GM21360 (cell line): ENCODE measurements around the gene KDM2A.

ENCODE experiments used
- ATAC-seq: cut with Tn5 transposase; IDR thresholded peaks from one replicate; pipeline ENCODE4 v1.9.1; 2021; ENCODE audit warnings: mild to moderate bottlenecking, moderate library complexity; ENCODE audit not compliant: unreplicated experiment

KDM2A gene

GRCh38 chr11:67300256-67300755, 181.2 kb downstream of the KDM2A start:
- no peak for ATAC-seq

DNA sequence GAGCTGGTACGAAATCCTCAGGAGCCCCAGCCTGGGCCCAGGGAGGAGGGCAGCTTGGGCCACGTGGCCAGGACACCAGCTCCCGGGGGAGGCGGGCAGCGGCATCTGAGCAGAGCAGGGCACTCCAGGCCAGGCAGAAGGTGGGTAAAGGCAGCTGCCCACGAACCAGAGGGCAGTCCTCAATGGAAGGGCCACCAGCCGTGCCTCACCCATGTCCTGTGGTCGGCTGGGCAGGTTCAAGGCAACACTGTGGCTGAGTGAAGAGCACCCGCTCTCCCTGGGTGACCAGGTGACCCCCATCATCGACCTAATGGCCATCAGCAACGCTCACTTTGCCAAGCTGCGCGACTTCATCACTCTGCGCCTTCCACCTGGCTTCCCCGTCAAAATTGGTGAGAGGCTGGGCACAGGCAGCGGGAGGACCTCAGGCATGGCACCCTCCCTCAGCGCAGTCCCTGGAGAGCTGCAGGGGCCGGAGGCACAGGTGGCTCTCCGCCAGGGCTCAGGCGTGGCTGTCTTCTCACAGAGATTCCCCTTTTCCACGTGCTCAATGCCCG, 181.8 kb downstream of the KDM2A start:
- no peak for ATAC-seq

GRCh38 chr11:67301313-67301921, 182.4 kb downstream of the KDM2A start:
- ATAC-seq, result no peak

DNA sequence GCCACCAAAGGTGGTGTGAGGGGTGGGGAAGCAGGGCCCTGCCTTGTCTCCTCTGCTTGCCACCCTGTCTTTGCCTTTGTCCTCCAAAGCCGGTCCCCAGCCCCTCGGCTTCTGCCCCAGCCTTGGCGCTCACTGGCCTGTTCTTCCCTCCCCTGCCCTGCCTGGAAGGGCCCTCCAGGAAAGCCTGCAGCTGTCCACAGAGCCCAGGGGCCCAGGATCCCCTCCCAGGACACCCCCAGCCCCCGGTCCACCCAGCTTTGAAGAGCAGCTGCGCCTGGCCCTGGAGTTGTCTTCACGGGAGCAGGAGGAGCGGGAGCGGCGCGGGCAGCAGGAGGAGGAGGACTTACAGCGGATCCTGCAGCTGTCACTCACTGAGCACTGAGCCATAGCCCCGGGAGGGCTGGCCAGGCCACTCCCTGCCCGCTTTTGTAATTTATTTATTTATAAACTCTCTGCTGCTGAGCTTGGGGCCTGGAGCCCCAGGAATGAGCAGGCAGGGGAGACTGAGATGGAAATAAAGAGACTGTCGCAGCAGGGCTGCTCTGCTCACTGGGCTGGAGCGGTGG, 183.0 kb downstream of the KDM2A start:
- no peak for ATAC-seq

GRCh38 chr11:67302571-67303131, 183.6 kb downstream of the KDM2A start:
- ATAC-seq, result no peak

- ATAC-seq, result no peak
These were observed 184.2 kb downstream of the KDM2A start, which contains the start of gene SSH3 for GRCh38 chr11:67303132-67303834. TSS of gene SSH3 (plus strand) at chr11:67303530. CDS start at chr11:67303626, 96 bp downstream.

DNA sequence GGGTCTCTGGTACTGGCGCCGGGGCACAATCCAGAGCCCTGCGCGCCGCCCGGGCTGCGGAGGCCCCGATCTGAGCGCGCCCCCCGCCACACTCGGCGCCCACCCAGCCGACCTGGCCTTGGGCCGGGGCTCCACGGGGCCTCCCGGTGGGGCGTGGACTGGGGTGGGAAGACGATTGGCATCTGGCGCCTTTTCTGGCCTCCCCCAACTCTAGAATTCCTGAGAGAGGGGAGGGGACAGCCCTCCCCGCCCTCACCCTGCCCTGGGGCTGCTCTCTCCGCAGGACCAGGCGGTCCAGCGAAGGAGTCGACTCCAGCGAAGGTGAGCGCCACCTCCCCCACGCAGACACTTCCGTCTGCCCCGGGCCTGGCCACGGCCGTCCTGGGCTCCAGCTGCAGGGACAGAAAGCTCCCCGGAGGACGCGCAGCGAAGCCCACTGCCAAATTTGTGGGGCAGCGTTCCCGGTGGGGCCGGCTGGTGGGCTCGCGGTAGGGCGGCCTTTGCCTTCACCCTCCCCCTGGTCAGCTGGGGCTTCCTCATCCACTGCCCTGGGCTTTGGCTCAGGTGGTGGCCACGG, 184.9 kb downstream of the KDM2A start:
- ATAC-seq, result no peak

DNA sequence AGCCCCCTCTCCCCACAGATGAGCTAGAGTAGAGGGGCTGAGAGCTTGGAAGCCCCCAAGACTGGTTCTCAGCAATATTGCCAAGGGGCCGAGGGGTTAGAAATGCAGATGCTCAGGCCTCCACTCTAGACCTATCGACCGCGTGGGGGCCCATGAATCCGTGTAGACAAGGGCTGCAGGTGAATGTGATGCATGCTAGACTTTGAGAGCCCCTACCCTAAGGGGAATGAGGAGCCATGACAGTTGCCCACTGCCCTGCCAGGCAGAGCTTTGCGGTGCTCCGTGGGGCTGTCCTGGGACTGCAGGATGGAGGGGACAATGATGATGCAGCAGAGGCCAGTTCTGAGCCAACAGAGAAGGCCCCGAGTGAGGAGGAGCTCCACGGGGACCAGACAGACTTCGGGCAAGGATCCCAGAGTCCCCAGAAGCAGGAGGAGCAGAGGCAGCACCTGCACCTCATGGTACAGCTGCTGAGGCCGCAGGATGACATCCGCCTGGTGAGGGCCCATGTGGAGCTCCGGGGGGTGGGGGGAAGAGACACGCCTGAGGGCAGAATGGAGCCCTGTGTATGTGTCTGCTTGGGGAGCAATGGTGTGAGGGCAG, 185.5 kb downstream of the KDM2A start:
- ATAC-seq, result no peak

DNA sequence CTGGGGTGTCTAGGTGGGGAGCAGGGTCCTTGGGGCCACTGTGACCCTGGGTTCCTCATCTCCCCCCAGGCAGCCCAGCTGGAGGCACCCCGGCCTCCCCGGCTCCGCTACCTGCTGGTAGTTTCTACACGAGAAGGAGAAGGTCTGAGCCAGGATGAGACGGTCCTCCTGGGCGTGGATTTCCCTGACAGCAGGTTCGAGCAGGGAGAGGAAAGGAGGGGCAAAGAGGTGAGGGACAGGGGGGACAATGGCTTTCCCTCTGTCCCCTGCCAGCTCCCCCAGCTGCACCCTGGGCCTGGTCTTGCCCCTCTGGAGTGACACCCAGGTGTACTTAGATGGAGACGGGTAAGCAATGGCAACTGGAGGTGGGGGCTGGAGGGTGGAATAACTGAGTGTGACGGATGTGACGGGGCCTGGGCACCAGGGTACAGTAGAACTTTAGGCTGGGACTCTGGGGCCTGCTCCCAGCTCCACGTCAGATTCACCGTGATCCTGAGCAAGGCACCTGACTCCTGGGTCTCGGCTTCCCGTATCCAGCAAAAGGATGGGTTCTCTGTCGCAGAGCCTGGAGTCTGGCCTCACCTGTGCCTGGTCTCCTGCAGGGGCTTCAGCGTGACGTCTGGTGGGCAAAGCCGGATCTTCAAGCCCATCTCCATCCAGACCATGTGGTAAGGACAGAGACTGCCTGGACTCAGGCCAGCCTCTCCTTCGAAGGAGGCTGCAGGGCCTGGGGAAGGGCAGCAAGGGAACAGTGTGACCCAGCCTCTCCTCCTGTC, 187.9 kb downstream of the KDM2A start:
- ATAC-seq, result no peak

DNA sequence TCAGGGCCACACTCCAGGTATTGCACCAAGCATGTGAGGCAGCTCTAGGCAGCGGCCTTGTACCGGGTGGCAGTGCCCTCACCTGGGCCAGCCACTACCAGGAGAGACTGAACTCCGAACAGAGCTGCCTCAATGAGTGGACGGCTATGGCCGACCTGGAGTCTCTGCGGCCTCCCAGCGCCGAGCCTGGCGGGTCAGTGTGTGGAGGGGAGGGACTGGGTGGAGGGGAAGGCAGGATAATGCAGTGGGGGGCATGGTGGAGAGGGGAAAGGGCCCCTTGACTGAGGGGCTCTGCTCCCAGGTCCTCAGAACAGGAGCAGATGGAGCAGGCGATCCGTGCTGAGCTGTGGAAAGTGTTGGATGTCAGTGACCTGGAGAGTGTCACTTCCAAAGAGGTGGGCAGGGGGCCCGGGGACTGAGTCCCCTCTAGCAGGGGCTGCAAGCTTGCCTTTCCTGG, 188.5 kb downstream of the KDM2A start:
- no peak for ATAC-seq
